GM12865 (cell line): Measurements from ENCODE around the gene SOST.

Source experiments
- DNase-seq: peaks from one replicate; pipeline ENCODE4 v3.0.0; 2010; ENCODE audit warnings: low read depth
- H3K4me3 ChIP-seq: 2 replicates; pipeline ENCODE4 v1.5.1; 2011; ENCODE audit warnings: mild to moderate bottlenecking, low read depth, low read length, control low read depth
- TF ChIP-seq, protein P1 (sequence below): IDR thresholded peaks from 2 replicates; pipeline ENCODE4 v1.5.1; 2011; ENCODE audit warnings: low read length, control low read depth, low read depth, inconsistent platforms; ENCODE audit not compliant: insufficient read depth; ENCODE audit errors: missing control alignments

The SOST gene

GRCh38 chr17:43709210-43709609 is 49.4 kb downstream of the SOST start:
- DNase-seq, result no peak
- H3K4me3 ChIP-seq, result no peak overlapping the region
- TF ChIP-seq, protein P1, sequence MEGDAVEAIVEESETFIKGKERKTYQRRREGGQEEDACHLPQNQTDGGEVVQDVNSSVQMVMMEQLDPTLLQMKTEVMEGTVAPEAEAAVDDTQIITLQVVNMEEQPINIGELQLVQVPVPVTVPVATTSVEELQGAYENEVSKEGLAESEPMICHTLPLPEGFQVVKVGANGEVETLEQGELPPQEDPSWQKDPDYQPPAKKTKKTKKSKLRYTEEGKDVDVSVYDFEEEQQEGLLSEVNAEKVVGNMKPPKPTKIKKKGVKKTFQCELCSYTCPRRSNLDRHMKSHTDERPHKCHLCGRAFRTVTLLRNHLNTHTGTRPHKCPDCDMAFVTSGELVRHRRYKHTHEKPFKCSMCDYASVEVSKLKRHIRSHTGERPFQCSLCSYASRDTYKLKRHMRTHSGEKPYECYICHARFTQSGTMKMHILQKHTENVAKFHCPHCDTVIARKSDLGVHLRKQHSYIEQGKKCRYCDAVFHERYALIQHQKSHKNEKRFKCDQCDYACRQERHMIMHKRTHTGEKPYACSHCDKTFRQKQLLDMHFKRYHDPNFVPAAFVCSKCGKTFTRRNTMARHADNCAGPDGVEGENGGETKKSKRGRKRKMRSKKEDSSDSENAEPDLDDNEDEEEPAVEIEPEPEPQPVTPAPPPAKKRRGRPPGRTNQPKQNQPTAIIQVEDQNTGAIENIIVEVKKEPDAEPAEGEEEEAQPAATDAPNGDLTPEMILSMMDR, result no peak

GRCh38 chr17:43707184-43707583 is 51.4 kb downstream of the SOST start:
- no peak for DNase-seq
- TF ChIP-seq, protein P1, result no peak

GRCh38 chr17:43706235-43706634 is 52.4 kb downstream of the SOST start:
- DNase-seq, result no peak
- H3K4me3 ChIP-seq, result no peak overlapping the region
- TF ChIP-seq, protein P1, result no peak

More at GRCh38 chr17:43707184-43707583, 51.4 kb downstream of the SOST start:
- no peak overlapping the region for H3K4me3 ChIP-seq
